Neural cell (in vitro differentiated cells): ENCODE results near the gene PPFIBP2. TPM values are rescaled to one million over a fixed set of nuclear protein-coding genes. Genes with fewer than 3 reads are reported as not detected.

ENCODE experiments used
- H2AFZ ChIP-seq: fragments of 200-600, 300-800 bp; sonication (generic), shearing (Covaris generic); 2 replicates; pipeline ENCODE4 v1.6.0; 2014; ENCODE audit warnings: low read depth, mild to moderate bottlenecking, antibody characterized with exemption, low read length, moderate library complexity
- H3F3A ChIP-seq: fragments of 200-600 bp; shearing (Covaris generic); 2 replicates; pipeline ENCODE4 v1.6.1; 2016; ENCODE audit warnings: mild to moderate bottlenecking, moderate library complexity, mixed read lengths, antibody characterized with exemption, low read length; ENCODE audit not compliant: insufficient read depth, poor library complexity, severe bottlenecking
- H3K27ac ChIP-seq: fragments of 200-600, 300-800 bp; sonication (generic), shearing (Covaris generic); 2 replicates; pipeline ENCODE4 v1.5.1; 2014; ENCODE audit warnings: mild to moderate bottlenecking, low read length, moderate library complexity
- H3K27me3 ChIP-seq: fragments of 300-800, 200-600 bp; sonication (generic), shearing (Covaris generic); 2 replicates; pipeline ENCODE4 v1.6.0; 2014; ENCODE audit warnings: mild to moderate bottlenecking, low read depth, low read length, moderate library complexity; ENCODE audit not compliant: insufficient read depth
- H3K36me3 ChIP-seq: fragments of 300-800, 200-600 bp; sonication (generic), shearing (Covaris generic); 2 replicates; pipeline ENCODE4 v1.5.1; 2014; ENCODE audit warnings: mild to moderate bottlenecking, antibody characterized with exemption, low read length, moderate library complexity; ENCODE audit not compliant: insufficient read depth
- H3K4me2 ChIP-seq: fragments of 300-800, 200-600 bp; sonication (generic), shearing (Covaris generic); 2 replicates; pipeline ENCODE4 v1.6.0; 2014; ENCODE audit warnings: mild to moderate bottlenecking, low read length
- H3K4me3 ChIP-seq: fragments of 300-800, 200-600 bp; sonication (generic), shearing (Covaris generic); 2 replicates; pipeline ENCODE4 v1.5.1; 2014; ENCODE audit warnings: mild to moderate bottlenecking, low read length, moderate library complexity
- H3K79me2 ChIP-seq: fragments of 200-600 bp; shearing (Covaris generic); replicated peaks from 2 replicates; pipeline ENCODE4 v1.6.0; 2014; ENCODE audit warnings: mild to moderate bottlenecking, low read length, moderate library complexity; ENCODE audit not compliant: insufficient read depth
- H3K9ac ChIP-seq: fragments of 300-800, 200-600 bp; sonication (generic), shearing (Covaris generic); 2 replicates; pipeline ENCODE4 v1.6.1; 2016; ENCODE audit warnings: mild to moderate bottlenecking, low read length, mixed read lengths
- H3K9me2 ChIP-seq: fragments of 200-600 bp; shearing (Covaris generic); 2 replicates; pipeline ENCODE4 v1.6.1; 2016; ENCODE audit warnings: mild to moderate bottlenecking, low read length, mixed read lengths; ENCODE audit not compliant: insufficient read depth
- H3K9me3 ChIP-seq: fragments of 200-600, 300-800 bp; sonication (generic), shearing (Covaris generic); 2 replicates; pipeline ENCODE4 v1.6.1; 2016; ENCODE audit warnings: mild to moderate bottlenecking, mixed run types, low read length, moderate library complexity, mixed read lengths
- H4K20me1 ChIP-seq: fragments of 200-600 bp; shearing (Covaris generic); 2 replicates; pipeline ENCODE4 v1.6.1; 2016; ENCODE audit warnings: mild to moderate bottlenecking, mixed run types; ENCODE audit not compliant: insufficient read depth
- EP300 ChIP-seq: fragments of 450-650 bp; conservative IDR thresholded peaks from 2 replicates; pipeline ENCODE4 v1.6.1; 2014; ENCODE audit warnings: antibody characterized with exemption, mild to moderate bottlenecking, moderate library complexity; ENCODE audit not compliant: poor library complexity, severe bottlenecking
- EZH2 ChIP-seq: fragments of 200-600, 300-800 bp; shearing (Covaris generic), sonication (generic); IDR thresholded peaks from 2 replicates; pipeline ENCODE4 v1.6.1; 2014; ENCODE audit warnings: antibody characterized with exemption, low read length, borderline replicate concordance, mild to moderate bottlenecking; ENCODE audit not compliant: insufficient read depth, poor library complexity, severe bottlenecking
- MXI1 ChIP-seq: fragments of 450-650 bp; conservative IDR thresholded peaks from 2 replicates; pipeline ENCODE4 v1.6.1; 2014; ENCODE audit warnings: antibody characterized with exemption, mild to moderate bottlenecking; ENCODE audit not compliant: poor library complexity, severe bottlenecking
- POLR2AphosphoS5 ChIP-seq: IDR thresholded peaks from 2 replicates; pipeline ENCODE4 v1.6.1; 2012
- RAD21 ChIP-seq: fragments of 450-650 bp; conservative IDR thresholded peaks from 2 replicates; pipeline ENCODE4 v1.6.1; 2014; ENCODE audit warnings: antibody characterized with exemption, mild to moderate bottlenecking, moderate library complexity
- SMC3 ChIP-seq: fragments of 450-650 bp; conservative IDR thresholded peaks from 2 replicates; pipeline ENCODE4 v1.6.1; 2014; ENCODE audit warnings: antibody characterized with exemption, mild to moderate bottlenecking, moderate library complexity; ENCODE audit not compliant: poor library complexity
- TAF1 ChIP-seq: IDR thresholded peaks from 2 replicates; pipeline ENCODE4 v1.6.1; 2012; ENCODE audit warnings: low read depth
- polyA plus RNA-seq: library from polyadenylated mRNA; depleted of rRNA; stranded (reverse); fragments of >200 nt; gene quantifications from 2 replicates; pipeline ENCODE4 v1.2.3, GENCODE V29; 2014
- TF ChIP-seq, protein P1 (sequence below): fragments of 450-650 bp; IDR thresholded peaks from 2 replicates; pipeline ENCODE4 v1.5.1; 2014; ENCODE audit warnings: antibody characterized with exemption, mild to moderate bottlenecking, moderate library complexity; ENCODE audit not compliant: poor library complexity, severe bottlenecking
- TF ChIP-seq, protein P2 (sequence below): IDR thresholded peaks from 2 replicates; pipeline ENCODE4 v1.6.1; 2012; ENCODE audit warnings: borderline replicate concordance

Gene PPFIBP2
- polyA plus RNA-seq, 1 donor from 2014 or later = not detected

DNA sequence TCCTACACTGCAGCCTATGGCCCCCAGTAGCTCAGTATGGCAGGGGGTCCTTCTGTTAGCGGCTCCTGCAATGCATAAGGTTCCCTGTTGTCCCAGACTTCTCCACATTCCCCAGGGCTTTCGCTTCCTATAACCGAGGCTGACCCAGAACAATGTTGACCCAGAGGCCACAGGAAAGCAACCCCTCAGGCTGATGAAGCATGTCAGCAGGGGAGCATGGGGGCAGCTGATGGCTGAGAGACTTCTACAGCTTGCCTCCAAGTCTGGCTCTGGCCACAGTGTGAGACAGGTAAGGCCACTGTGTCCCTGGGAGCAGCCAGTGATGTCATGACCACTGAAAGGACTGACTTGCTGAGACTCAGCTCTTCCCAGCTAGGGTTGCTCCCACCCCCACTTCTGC is 12.5 kb upstream of the PPFIBP2 start:
- no peak overlapping the region for H3K27ac ChIP-seq
- H3K9me3 ChIP-seq = no peaks in the 10 kb centered on the region
- no peak overlapping the region for H3K4me3 ChIP-seq
- H4K20me1 ChIP-seq = no peaks in the 10 kb centered on the region
- H2AFZ ChIP-seq = no peak overlapping the region
- no peaks in the 10 kb centered on the region for H3F3A ChIP-seq
- H3K4me2 ChIP-seq = no peak overlapping the region
- H3K36me3 ChIP-seq = no peaks in the 10 kb centered on the region
- no peaks in the 10 kb centered on the region for H3K79me2 ChIP-seq
- H3K27me3 ChIP-seq = no peaks in the 10 kb centered on the region
- TF ChIP-seq MXI1 (no peak), EP300 (no peak), EZH2 (no peak), POLR2AphosphoS5 (no peak), SMC3 (no peak), TAF1 (no peak), RAD21 (no peak)
- TF ChIP-seq, protein P1, sequence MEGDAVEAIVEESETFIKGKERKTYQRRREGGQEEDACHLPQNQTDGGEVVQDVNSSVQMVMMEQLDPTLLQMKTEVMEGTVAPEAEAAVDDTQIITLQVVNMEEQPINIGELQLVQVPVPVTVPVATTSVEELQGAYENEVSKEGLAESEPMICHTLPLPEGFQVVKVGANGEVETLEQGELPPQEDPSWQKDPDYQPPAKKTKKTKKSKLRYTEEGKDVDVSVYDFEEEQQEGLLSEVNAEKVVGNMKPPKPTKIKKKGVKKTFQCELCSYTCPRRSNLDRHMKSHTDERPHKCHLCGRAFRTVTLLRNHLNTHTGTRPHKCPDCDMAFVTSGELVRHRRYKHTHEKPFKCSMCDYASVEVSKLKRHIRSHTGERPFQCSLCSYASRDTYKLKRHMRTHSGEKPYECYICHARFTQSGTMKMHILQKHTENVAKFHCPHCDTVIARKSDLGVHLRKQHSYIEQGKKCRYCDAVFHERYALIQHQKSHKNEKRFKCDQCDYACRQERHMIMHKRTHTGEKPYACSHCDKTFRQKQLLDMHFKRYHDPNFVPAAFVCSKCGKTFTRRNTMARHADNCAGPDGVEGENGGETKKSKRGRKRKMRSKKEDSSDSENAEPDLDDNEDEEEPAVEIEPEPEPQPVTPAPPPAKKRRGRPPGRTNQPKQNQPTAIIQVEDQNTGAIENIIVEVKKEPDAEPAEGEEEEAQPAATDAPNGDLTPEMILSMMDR = no peak
- TF ChIP-seq, protein P2, sequence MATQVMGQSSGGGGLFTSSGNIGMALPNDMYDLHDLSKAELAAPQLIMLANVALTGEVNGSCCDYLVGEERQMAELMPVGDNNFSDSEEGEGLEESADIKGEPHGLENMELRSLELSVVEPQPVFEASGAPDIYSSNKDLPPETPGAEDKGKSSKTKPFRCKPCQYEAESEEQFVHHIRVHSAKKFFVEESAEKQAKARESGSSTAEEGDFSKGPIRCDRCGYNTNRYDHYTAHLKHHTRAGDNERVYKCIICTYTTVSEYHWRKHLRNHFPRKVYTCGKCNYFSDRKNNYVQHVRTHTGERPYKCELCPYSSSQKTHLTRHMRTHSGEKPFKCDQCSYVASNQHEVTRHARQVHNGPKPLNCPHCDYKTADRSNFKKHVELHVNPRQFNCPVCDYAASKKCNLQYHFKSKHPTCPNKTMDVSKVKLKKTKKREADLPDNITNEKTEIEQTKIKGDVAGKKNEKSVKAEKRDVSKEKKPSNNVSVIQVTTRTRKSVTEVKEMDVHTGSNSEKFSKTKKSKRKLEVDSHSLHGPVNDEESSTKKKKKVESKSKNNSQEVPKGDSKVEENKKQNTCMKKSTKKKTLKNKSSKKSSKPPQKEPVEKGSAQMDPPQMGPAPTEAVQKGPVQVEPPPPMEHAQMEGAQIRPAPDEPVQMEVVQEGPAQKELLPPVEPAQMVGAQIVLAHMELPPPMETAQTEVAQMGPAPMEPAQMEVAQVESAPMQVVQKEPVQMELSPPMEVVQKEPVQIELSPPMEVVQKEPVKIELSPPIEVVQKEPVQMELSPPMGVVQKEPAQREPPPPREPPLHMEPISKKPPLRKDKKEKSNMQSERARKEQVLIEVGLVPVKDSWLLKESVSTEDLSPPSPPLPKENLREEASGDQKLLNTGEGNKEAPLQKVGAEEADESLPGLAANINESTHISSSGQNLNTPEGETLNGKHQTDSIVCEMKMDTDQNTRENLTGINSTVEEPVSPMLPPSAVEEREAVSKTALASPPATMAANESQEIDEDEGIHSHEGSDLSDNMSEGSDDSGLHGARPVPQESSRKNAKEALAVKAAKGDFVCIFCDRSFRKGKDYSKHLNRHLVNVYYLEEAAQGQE = no peak
- H3K9me2 ChIP-seq = no peaks in the 10 kb centered on the region
- no peak overlapping the region for H3K9ac ChIP-seq

DNA sequence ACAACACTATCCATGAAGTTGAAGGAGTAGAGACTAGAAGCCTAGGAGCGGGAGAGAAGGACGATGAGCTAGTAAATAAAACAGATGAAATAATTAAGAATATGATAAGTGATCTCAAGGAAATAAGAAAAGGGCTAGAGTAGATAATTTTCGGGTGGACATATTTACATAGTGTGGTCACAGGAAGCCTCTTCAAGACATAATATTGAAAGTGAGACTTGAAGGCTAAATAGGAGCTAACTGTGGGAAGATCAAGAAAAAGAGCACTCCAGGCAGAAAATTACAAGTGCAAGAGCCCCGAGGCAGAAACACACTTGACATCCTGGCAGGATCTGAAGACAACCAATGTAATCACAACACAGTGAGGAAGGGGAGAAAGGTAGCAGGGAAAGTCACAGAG is 11.9 kb upstream of the PPFIBP2 start:
- H3K27ac ChIP-seq = no peak overlapping the region
- H3K36me3 ChIP-seq = no peaks in the 10 kb centered on the region
- H3K4me2 ChIP-seq = no peak overlapping the region
- no peaks in the 10 kb centered on the region for H3K79me2 ChIP-seq
- TF ChIP-seq RAD21 (no peak), MXI1 (no peak), SMC3 (no peak), TAF1 (no peak), EP300 (no peak), POLR2AphosphoS5 (no peak)
- TF ChIP-seq, protein P1 = no peak
- no peaks in the 10 kb centered on the region for H3K27me3 ChIP-seq
- no peak overlapping the region for H3K4me3 ChIP-seq
- H3F3A ChIP-seq = no peaks in the 10 kb centered on the region
- no peak overlapping the region for H3K9ac ChIP-seq
- H4K20me1 ChIP-seq = no peaks in the 10 kb centered on the region
- no peaks in the 10 kb centered on the region for H3K9me3 ChIP-seq
- no peaks in the 10 kb centered on the region for H3K9me2 ChIP-seq
- no peak overlapping the region for H2AFZ ChIP-seq
